ENCODE results near the gene CDAN1.

The CDAN1 gene

DNA sequence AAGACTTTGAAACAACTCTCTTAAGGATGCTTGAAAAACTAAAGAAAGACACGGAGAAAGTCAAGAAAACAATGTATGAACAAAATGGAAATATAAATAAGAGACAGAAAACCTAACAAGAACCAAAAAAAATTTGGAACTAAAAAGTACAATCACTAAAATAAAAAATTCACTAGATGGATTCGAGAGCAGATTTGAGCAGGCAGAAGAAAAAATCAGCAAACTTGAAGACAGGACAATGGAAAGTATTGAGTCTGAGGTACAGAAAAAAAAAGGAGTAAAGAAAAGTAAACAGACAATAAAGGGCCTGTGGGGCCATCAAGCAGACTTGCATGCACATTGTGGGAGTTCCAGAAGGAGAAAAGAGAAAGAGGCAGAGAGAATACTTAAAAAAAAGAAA lies 13.4 kb upstream of the CDAN1 start:
- no peak overlapping the region for H3K4me3 ChIP-seq (ENCODE audit: low read length)
- no peaks in the 10 kb centered on the region for H3K36me3 ChIP-seq (ENCODE audit: control insufficient read depth, insufficient read depth, low read length)
- no peaks in the 10 kb centered on the region for H3K27me3 ChIP-seq (ENCODE audit: control insufficient read depth, insufficient read depth, low read length)
- no peaks in the 10 kb centered on the region for H3K9me3 ChIP-seq (ENCODE audit: control insufficient read depth, low read length)
- no peaks in the 10 kb centered on the region for H3K4me1 ChIP-seq (ENCODE audit: control insufficient read depth, insufficient read depth, low read length)
- no peak overlapping the region for H3K9ac ChIP-seq (ENCODE audit: low read length)

DNA sequence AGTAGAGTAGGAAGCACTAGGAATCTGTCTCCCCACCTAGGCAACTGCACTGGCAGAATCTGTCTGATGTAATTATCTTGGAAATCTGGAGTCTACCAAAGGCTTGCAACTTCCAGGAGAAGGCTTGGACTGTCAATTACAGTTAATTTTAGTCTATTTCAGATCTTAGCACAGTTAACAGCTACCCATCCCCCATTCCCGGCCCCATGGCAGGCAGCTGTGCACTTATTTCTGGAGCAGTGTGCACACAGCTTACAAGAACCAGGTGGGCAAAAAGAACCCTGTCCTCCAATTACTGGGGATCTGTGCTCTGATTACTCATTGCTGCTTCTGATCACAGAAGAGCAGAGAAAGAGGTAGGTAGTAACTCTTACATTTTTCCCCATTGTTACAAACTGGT lies 12.3 kb upstream of the CDAN1 start:
- Histone ChIP-seq H3K9me3 (ENCODE audit: control insufficient read depth, low read length) (no peaks in the 10 kb centered on the region), H3K36me3 (ENCODE audit: control insufficient read depth, insufficient read depth, low read length) (no peaks in the 10 kb centered on the region)

DNA sequence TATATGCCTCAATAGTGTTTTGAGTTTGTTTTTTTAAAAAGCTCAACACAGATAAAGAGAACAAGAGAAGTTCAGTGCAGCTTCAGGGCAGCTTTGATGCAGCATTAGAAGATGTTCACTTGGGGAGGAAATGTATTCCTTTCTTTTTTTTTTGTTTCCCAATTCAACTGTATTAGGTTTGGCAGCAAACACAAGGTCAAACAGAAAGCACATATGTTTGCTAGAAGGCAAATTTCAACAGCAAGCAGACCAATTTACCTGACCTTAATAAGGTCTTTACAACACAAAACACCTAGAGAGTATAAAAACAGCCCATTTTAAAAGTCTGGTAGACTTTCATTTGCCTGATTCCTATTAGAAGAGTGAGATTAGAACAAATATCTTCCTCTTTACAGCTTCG lies 7.3 kb upstream of the CDAN1 start:
- no peaks in the 10 kb centered on the region for H3K36me3 ChIP-seq (ENCODE audit: control insufficient read depth, insufficient read depth, low read length)
- H3K9ac ChIP-seq (ENCODE audit: low read length) = no peak overlapping the region
- no peaks in the 10 kb centered on the region for H3K4me1 ChIP-seq (ENCODE audit: control insufficient read depth, insufficient read depth, low read length)
- no peaks in the 10 kb centered on the region for H3K9me3 ChIP-seq (ENCODE audit: control insufficient read depth, low read length)
- no peaks in the 10 kb centered on the region for H3K27me3 ChIP-seq (ENCODE audit: control insufficient read depth, insufficient read depth, low read length)
- no peak overlapping the region for H3K4me3 ChIP-seq (ENCODE audit: low read length)

More for the DNA sequence above, 12.3 kb upstream of the CDAN1 start:
- H3K9ac ChIP-seq (ENCODE audit: low read length) = no peak overlapping the region
- no peak overlapping the region for H3K4me3 ChIP-seq (ENCODE audit: low read length)
- no peaks in the 10 kb centered on the region for H3K4me1 ChIP-seq (ENCODE audit: control insufficient read depth, insufficient read depth, low read length)
- H3K27me3 ChIP-seq (ENCODE audit: control insufficient read depth, insufficient read depth, low read length) = no peaks in the 10 kb centered on the region

DNA sequence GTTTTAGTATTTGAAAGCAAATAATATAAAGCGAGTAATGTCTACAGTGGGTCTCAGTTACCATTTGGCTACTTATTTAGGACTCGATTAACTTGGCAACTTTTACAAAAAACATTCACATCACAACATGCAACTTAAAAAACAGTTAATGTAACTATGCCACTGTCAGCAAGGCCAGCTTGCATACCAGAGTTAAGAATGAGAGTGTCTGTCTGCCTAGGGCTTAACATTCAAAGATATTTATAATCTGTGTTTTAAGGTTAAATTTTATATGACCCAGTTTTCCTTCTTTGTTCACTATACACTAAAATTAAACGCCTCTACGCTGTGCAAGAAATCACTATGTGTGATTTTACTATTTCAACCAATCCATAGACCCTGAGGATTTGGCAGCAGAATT lies 5.2 kb upstream of the CDAN1 start:
- Histone ChIP-seq H3K9me3 (ENCODE audit: control insufficient read depth, low read length) (no peaks in the 10 kb centered on the region), H3K4me1 (ENCODE audit: control insufficient read depth, insufficient read depth, low read length) (peaks cover 4% of the 10 kb centered on the region), H3K9ac (ENCODE audit: low read length) (no peak overlapping the region), H3K27me3 (ENCODE audit: control insufficient read depth, insufficient read depth, low read length) (no peaks in the 10 kb centered on the region), H3K36me3 (ENCODE audit: control insufficient read depth, insufficient read depth, low read length) (no peaks in the 10 kb centered on the region), H3K4me3 (ENCODE audit: low read length) (no peak overlapping the region)

DNA sequence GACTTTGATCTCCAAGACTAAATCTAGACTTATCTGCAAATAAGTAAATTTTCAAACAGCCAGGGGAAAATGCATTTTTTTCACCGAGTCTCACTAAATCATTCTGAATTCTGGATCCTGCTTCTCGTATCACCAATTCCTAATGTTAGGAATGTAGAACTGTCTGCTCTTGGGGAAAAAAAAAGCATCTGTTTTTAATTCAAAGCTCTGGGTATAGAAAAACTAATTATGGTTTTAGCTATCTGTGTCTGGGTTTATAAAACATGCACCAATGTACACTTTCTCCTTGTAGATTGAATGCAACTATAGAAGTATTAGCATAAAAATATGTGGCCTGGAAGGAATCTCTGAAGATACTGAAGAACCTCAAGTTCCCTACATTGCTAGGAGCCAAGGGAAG lies 4.8 kb upstream of the CDAN1 start:
- Histone ChIP-seq H3K9ac (ENCODE audit: low read length) (no peak overlapping the region), H3K9me3 (ENCODE audit: control insufficient read depth, low read length) (no peaks in the 10 kb centered on the region), H3K4me1 (ENCODE audit: control insufficient read depth, insufficient read depth, low read length) (peaks cover 4% of the 10 kb centered on the region), H3K36me3 (ENCODE audit: control insufficient read depth, insufficient read depth, low read length) (no peaks in the 10 kb centered on the region), H3K4me3 (ENCODE audit: low read length) (no peak overlapping the region), H3K27me3 (ENCODE audit: control insufficient read depth, insufficient read depth, low read length) (no peaks in the 10 kb centered on the region)

DNA sequence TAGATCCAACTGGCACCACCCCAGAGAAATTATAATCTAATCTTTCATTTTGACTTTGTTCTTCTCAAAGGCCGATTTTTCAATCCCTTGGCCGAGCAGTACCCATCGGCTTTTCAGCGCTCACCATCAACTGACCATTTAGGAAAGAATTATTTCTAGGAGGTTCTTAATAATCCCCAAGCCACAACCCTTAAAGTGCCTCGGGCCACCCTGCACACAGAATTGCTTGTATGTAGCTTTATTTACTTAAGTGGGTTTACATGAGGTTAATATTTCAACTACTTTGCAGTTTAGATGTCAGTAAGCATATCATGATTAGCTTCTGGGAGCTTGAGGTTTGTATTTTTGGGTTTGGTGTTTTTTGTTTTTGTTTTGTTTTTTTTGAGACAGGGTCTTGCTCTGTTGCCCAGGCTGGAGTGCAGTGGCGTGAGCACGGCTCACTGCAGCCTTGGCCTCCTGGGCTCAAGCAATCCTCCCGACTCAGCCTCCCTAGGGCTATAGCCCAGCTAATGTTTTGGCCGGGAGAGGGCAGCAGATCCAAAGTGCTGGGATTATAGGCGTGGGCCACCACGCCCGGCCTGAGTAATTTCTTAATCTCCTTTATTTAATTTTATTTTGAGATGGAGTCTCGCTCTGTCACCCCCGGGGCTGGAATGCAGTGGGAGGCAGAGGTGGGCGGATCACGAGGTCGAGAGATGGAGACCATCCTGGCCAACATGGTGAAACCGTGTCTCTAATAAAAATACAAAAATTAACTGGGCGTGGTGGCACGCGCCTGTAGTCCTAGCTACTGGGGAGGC lies 801 bp upstream of the CDAN1 start:
- H3K4me3 ChIP-seq (ENCODE audit: low read length) = peak overlapping the region; percentile 74
- no peaks in the 10 kb centered on the region for H3K9me3 ChIP-seq (ENCODE audit: control insufficient read depth, low read length)
- peaks cover 3% of the 10 kb centered on the region for H3K36me3 ChIP-seq (ENCODE audit: control insufficient read depth, insufficient read depth, low read length)

DNA sequence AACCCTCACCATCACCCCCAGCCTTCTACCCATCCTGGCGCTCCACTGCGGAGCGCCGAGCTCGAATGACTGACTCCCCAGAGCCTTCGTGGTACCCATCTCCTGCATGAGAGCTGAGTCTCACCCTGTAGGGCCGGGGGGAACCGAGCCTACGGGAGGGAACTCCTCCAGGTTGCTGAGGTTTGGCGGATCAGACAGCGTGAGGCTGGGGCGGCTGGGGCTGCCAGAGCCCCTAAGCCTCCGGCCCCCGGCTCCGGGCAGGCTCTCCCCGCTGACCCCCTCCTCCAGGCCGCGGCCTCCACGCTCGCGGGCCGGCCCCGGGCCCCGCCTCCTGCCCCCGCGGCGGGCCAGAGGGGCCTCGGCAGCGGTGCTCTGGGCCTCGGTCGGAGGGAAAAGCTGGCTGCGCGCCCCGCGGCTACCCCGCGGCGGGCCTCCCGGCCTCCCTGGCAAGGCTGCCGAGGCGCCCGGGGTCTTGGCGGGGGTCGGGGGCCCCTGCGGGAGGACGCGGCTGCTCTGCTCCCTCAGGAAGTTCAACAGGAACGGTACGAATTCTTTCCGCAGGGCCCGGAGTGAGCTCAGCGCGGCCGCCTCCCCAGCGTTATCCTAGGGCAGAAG lies 643 bp downstream of the CDAN1 start:
- H3K27me3 ChIP-seq (ENCODE audit: control insufficient read depth, insufficient read depth, low read length) = no peaks in the 10 kb centered on the region
- peak overlapping the region; percentile 46 for H3K4me3 ChIP-seq (ENCODE audit: low read length)
- H3K9me3 ChIP-seq (ENCODE audit: control insufficient read depth, low read length) = no peaks in the 10 kb centered on the region
- H3K9ac ChIP-seq (ENCODE audit: low read length) = peak overlapping the region; percentile 80
- peaks cover 7% of the 10 kb centered on the region for H3K36me3 ChIP-seq (ENCODE audit: control insufficient read depth, insufficient read depth, low read length)
- H3K4me1 ChIP-seq (ENCODE audit: control insufficient read depth, insufficient read depth, low read length) = peaks cover 11% of the 10 kb centered on the region

More for the DNA sequence above, 801 bp upstream of the CDAN1 start:
- Histone ChIP-seq H3K27me3 (ENCODE audit: control insufficient read depth, insufficient read depth, low read length) (no peaks in the 10 kb centered on the region), H3K4me1 (ENCODE audit: control insufficient read depth, insufficient read depth, low read length) (peaks cover 11% of the 10 kb centered on the region), H3K9ac (ENCODE audit: low read length) (peak overlapping the region; percentile 86)

DNA sequence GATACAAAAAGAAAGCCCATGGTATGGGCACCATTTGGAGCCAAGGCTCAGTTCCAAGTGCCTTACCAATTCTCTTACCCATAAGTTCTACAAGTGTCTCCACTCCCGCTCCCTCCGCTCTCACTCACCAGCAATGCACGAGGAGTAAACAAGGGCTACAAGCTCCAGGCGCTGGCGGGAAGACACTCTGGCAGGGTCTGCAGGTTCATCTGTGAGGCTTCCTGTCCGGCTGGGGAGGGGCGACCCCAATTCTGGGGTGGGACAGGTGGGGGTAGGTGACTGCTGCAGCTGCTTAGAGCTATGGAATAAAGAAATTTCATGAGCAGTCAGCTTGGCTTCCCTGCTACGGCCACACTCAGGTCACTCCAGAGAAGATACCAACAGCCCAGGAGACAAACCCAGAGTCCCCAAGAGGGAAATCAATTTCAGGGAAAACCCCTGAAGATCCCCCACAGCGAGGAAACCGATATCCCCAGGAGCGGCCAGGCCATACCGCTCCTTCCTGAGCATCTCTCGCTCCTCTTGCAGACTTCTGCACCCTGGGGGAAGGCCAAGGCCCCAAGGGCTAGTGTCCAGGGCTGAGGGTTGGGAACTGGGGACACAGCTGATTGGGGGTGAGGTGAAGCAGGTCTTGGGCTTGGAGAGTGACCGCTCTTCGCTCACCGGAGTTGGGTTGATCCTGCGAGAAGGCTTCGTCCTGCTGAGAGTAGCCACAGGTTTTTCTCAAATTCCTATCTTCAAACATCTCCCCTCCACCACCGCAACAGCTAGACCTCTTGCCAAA lies 1.4 kb downstream of the CDAN1 start:
- no peak overlapping the region for H3K4me3 ChIP-seq (ENCODE audit: low read length)
- peak overlapping the region; percentile 80 for H3K9ac ChIP-seq (ENCODE audit: low read length)
- H3K27me3 ChIP-seq (ENCODE audit: control insufficient read depth, insufficient read depth, low read length) = no peaks in the 10 kb centered on the region
- H3K36me3 ChIP-seq (ENCODE audit: control insufficient read depth, insufficient read depth, low read length) = peaks cover 7% of the 10 kb centered on the region
- H3K4me1 ChIP-seq (ENCODE audit: control insufficient read depth, insufficient read depth, low read length) = peaks cover 11% of the 10 kb centered on the region
- no peaks in the 10 kb centered on the region for H3K9me3 ChIP-seq (ENCODE audit: control insufficient read depth, low read length)

DNA sequence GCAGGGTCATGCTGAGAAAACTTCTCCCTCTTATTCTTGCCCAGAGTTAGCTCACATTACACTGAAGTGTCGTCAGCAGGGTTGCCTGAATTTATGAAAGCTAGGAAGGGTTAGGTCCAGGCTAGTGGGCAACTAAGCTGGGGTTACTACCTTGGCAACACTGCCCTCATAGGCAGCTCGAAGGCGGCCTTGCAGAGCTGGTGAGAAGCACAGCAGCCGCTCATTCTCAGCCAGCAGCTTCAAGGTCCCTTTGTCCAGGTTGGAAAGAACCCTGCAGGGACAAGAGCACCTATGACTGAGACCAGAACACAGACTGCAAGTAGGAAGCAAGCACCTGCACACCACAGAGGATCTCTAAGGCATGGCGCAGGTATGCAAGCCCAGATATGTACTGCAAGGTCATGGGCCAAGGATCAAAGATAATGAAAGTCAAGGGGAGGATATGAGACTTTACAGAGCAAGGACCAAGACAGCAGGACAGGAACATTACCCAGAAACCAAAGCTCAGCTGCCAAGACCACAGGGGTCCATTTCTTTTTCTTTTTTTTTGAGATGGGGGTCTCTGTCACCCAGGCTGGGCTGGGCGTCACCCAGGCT lies 2.8 kb downstream of the CDAN1 start:
- no peak overlapping the region for H3K4me3 ChIP-seq (ENCODE audit: low read length)
- H3K36me3 ChIP-seq (ENCODE audit: control insufficient read depth, insufficient read depth, low read length) = peaks cover 15% of the 10 kb centered on the region
- H3K27me3 ChIP-seq (ENCODE audit: control insufficient read depth, insufficient read depth, low read length) = no peaks in the 10 kb centered on the region
- peaks cover 11% of the 10 kb centered on the region for H3K4me1 ChIP-seq (ENCODE audit: control insufficient read depth, insufficient read depth, low read length)
- H3K9me3 ChIP-seq (ENCODE audit: control insufficient read depth, low read length) = no peaks in the 10 kb centered on the region
- no peak overlapping the region for H3K9ac ChIP-seq (ENCODE audit: low read length)

DNA sequence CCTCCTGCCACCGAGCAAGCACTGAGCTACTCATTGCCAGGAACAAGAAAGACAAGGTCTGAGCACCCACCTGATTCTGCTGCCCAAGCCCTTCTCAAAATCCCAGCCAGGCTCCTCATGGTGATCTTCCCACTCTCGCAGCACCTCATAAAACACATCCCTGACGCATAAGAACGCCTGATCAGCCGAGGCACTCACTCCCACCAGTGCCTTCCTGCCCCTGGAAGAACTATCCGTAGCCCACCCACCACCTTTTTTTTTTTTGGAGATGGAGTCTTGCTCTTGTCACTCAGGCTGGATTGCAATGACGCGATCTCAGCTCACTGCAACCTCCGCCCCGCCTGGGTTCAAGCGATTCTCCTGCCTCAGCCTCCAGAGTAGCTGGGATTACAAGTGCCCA lies 3.9 kb downstream of the CDAN1 start:
- H3K9ac ChIP-seq (ENCODE audit: low read length) = no peak overlapping the region
- peaks cover 23% of the 10 kb centered on the region for H3K36me3 ChIP-seq (ENCODE audit: control insufficient read depth, insufficient read depth, low read length)
- H3K9me3 ChIP-seq (ENCODE audit: control insufficient read depth, low read length) = no peaks in the 10 kb centered on the region
- peaks cover 11% of the 10 kb centered on the region for H3K4me1 ChIP-seq (ENCODE audit: control insufficient read depth, insufficient read depth, low read length)
- H3K4me3 ChIP-seq (ENCODE audit: low read length) = no peak overlapping the region
- no peaks in the 10 kb centered on the region for H3K27me3 ChIP-seq (ENCODE audit: control insufficient read depth, insufficient read depth, low read length)

DNA sequence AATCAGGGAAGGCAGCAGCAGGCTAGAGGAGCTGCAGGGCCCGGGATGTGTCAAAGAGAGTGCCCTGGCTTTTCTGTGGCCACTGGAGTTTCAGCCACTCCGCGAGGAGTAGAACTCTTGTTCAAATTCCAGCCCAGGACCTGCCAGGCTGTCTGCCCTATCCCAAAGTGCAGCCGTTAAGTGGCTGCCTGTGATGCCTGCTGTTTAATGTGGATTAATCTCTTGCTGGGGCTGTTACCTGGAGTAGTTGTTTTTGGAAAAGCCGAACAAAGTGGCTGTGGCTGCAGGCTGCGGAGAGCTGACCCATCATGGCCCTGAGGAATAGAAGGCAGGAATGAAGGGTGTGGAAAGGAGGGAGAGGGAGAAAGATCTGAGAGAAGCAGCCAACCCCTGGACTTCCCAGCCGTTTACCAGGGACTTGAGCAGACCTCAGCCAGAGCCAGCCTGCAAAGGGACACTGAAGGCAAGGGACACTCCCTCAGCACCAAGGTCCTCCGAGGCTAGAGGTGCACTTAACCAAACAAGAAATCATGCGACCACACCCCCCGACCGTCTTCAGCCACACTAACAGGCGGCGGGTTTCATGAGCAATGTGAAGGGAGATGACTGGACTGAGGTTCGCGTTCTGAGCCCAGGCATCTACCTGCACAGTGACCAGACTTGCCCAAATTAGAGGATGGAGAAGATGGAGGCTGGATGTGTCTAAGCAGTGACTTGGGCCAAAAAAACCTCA lies 4.7 kb downstream of the CDAN1 start:
- Histone ChIP-seq H3K4me1 (ENCODE audit: control insufficient read depth, insufficient read depth, low read length) (peaks cover 7% of the 10 kb centered on the region), H3K27me3 (ENCODE audit: control insufficient read depth, insufficient read depth, low read length) (no peaks in the 10 kb centered on the region), H3K36me3 (ENCODE audit: control insufficient read depth, insufficient read depth, low read length) (peaks cover 23% of the 10 kb centered on the region), H3K9ac (ENCODE audit: low read length) (no peak overlapping the region), H3K9me3 (ENCODE audit: control insufficient read depth, low read length) (no peaks in the 10 kb centered on the region), H3K4me3 (ENCODE audit: low read length) (no peak overlapping the region)
